ENCODE measurements around the gene EIF4E2. TPM values are rescaled to one million over a fixed set of nuclear protein-coding genes. Genes with fewer than 3 reads are reported as not detected.

Gene EIF4E2
- total and polyA plus RNA-seq, 2 of the 4 experiments (the other 2 are of a cell fraction) = 52.1 to 105 TPM

GRCh38 chr2:232575404-232575746 is 24.9 kb downstream of the EIF4E2 start:
- WGBS, 2 experiments (ENCODE audit: extremely low coverage in 2 of 2, insufficient read length in 1 of 2) = no CpG with 5 or more reads among the region's 1 CpG
- in situ Hi-C loops (cut with MboI; ENCODE audit: low sequenced_read_pairs) = no loop called here

More at GRCh38 chr2:232575404-232575746, 24.9 kb downstream of the EIF4E2 start:
- no peak overlapping the region for H4K5ac ChIP-seq (ENCODE audit: low read depth, low read length)
- no peaks in the 10 kb centered on the region for H4K20me1 ChIP-seq (ENCODE audit: insufficient read depth, low read length)
- intact Hi-C loops (cut with micrococcal nuclease) = no loop called here
- H2BK20ac ChIP-seq (ENCODE audit: low read depth, low read length) = no peak overlapping the region
- ChIA-PET CTCF (no interaction called here), POLR2A (ENCODE audit: unreplicated experiment) (no interaction called here)
- DNase-seq (no peak), ATAC-seq (ENCODE audit: low read depth) (no peak)
- peaks cover 6% of the 10 kb centered on the region; the same call in 1 of the 2 replicates for H3K4me1 ChIP-seq (ENCODE audit: control insufficient read depth, insufficient read depth, low read length)
- no peak overlapping the region for H3K18ac ChIP-seq (ENCODE audit: low read depth, low read length)
- no peak overlapping the region for H3K27ac ChIP-seq (ENCODE audit: insufficient read depth, low read length)
- H3K56ac ChIP-seq (ENCODE audit: extremely low read depth, insufficient read depth, low read length) = no peak overlapping the region
- H3K4ac ChIP-seq (ENCODE audit: low read depth, low read length) = no peak overlapping the region
- H4K91ac ChIP-seq (ENCODE audit: insufficient read depth, low read depth, low read length) = no peak overlapping the region
- no peak overlapping the region for H2AFZ ChIP-seq (replicated peaks; ENCODE audit: low read length, poor library complexity)
- H3K27me3 ChIP-seq (ENCODE audit: control insufficient read depth, insufficient read depth, low read length) = no peaks in the 10 kb centered on the region
- H2BK120ac ChIP-seq (ENCODE audit: low read depth, low read length) = no peak overlapping the region
- no peak overlapping the region for H3K4me2 ChIP-seq (ENCODE audit: low read depth, low read length)
- no peak overlapping the region for H3K14ac ChIP-seq (replicated peaks; ENCODE audit: low read depth, low read length)
- H3K23ac ChIP-seq (ENCODE audit: low read depth, low read length) = no peak overlapping the region
- peaks cover 0 to 19% of the 10 kb centered on the region in 2 experiments; a peak in 1 of 4 replicates for H3K79me1 ChIP-seq (ENCODE audit: low read depth in 1 of 2, low read length in 2 of 2)
- no peak overlapping the region for H2AK9ac ChIP-seq (replicated peaks; ENCODE audit: low read depth, low read length, poor library complexity)
- H2BK5ac ChIP-seq (ENCODE audit: low read depth, low read length, poor library complexity, severe bottlenecking) = no peak overlapping the region
- H3K9me3 ChIP-seq (ENCODE audit: control insufficient read depth, insufficient read depth, low read length) = no peaks in the 10 kb centered on the region
- H3K9ac ChIP-seq (ENCODE audit: low read depth, low read length) = no peak overlapping the region
- H3K9me1 ChIP-seq (ENCODE audit: insufficient read depth, low read length) = peaks cover 9% of the 10 kb centered on the region; the same call in 1 of the 2 replicates
- H2BK15ac ChIP-seq (ENCODE audit: low read depth, low read length) = no peak overlapping the region
- TF ChIP-seq, protein P1, sequence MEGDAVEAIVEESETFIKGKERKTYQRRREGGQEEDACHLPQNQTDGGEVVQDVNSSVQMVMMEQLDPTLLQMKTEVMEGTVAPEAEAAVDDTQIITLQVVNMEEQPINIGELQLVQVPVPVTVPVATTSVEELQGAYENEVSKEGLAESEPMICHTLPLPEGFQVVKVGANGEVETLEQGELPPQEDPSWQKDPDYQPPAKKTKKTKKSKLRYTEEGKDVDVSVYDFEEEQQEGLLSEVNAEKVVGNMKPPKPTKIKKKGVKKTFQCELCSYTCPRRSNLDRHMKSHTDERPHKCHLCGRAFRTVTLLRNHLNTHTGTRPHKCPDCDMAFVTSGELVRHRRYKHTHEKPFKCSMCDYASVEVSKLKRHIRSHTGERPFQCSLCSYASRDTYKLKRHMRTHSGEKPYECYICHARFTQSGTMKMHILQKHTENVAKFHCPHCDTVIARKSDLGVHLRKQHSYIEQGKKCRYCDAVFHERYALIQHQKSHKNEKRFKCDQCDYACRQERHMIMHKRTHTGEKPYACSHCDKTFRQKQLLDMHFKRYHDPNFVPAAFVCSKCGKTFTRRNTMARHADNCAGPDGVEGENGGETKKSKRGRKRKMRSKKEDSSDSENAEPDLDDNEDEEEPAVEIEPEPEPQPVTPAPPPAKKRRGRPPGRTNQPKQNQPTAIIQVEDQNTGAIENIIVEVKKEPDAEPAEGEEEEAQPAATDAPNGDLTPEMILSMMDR (conservative IDR thresholded peaks at IDR 0.05; ENCODE audit: low read depth, low read length) = no peak
- TF ChIP-seq BHLHE40 (IDR thresholded peaks at IDR 0.05; ENCODE audit: low read depth, low read length) = no peak
- no peak for TF ChIP-seq USF2 (IDR thresholded peaks at IDR 0.05; ENCODE audit: low read depth, low read length)
- TF ChIP-seq NFE2L2 (IDR thresholded peaks at IDR 0.05; ENCODE audit: low read depth, low read length) = no peak
- no peak for TF ChIP-seq RAD21 (IDR thresholded peaks at IDR 0.05; ENCODE audit: low read length)
- no peak for TF ChIP-seq FOS (IDR thresholded peaks at IDR 0.05; ENCODE audit: low read depth, low read length)
- no peak for TF ChIP-seq POLR2A (IDR thresholded peaks at IDR 0.05; ENCODE audit: low read depth, low read length)
- no peak for TF ChIP-seq MAZ (IDR thresholded peaks at IDR 0.05; ENCODE audit: borderline replicate concordance, low read depth, low read length)
- no peak for TF ChIP-seq SMC3 (IDR thresholded peaks at IDR 0.05; ENCODE audit: low read depth, low read length)
- TF ChIP-seq CEBPB (IDR thresholded peaks at IDR 0.05; ENCODE audit: low read depth, low read length) = no peak
- TF ChIP-seq MXI1 (IDR thresholded peaks at IDR 0.05; ENCODE audit: borderline replicate concordance, low read depth, low read length) = no peak
- no peak for TF ChIP-seq RFX5 (IDR thresholded peaks at IDR 0.05; ENCODE audit: low read depth, low read length)
- TF ChIP-seq MAFK (IDR thresholded peaks at IDR 0.05; ENCODE audit: low read depth, low read length) = no peak
- TF ChIP-seq RCOR1 (IDR thresholded peaks at IDR 0.05; ENCODE audit: insufficient replicate concordance, low read length) = no peak
- TF ChIP-seq ELK1 (IDR thresholded peaks at IDR 0.05; ENCODE audit: borderline replicate concordance, low read depth, low read length) = no peak
- no peak for TF ChIP-seq CHD1 (IDR thresholded peaks at IDR 0.05; ENCODE audit: low read depth, low read length)
- no peak overlapping the region for H4K8ac ChIP-seq (ENCODE audit: low read depth in 2 of 2, low read length in 2 of 2)
- H3K36me3 ChIP-seq (ENCODE audit: control insufficient read depth, insufficient read depth, low read length) = peaks cover 7% of the 10 kb centered on the region; the same call in 1 of the 2 replicates
- H3K4me3 ChIP-seq (ENCODE audit: insufficient read depth, low read depth, low read length) = no peak overlapping the region
- H2AK5ac ChIP-seq (ENCODE audit: low read depth, low read length) = no peak overlapping the region
- dilution Hi-C loops (cut with HindIII; ENCODE audit: low sequenced_read_pairs, unreplicated experiment) = no loop called here
- BruUV-seq (replicated peaks) = no TSS peak

Data from IMR-90 (cell line).